GM18526 (cell line): ENCODE results near the gene HTR7.

ENCODE experiments used
- POLR2A ChIP-seq: IDR thresholded peaks from 3 replicates; pipeline ENCODE4 v1.6.1; 2011; ENCODE audit not compliant: insufficient read length; ENCODE audit errors: extremely low read depth

HTR7 gene

DNA sequence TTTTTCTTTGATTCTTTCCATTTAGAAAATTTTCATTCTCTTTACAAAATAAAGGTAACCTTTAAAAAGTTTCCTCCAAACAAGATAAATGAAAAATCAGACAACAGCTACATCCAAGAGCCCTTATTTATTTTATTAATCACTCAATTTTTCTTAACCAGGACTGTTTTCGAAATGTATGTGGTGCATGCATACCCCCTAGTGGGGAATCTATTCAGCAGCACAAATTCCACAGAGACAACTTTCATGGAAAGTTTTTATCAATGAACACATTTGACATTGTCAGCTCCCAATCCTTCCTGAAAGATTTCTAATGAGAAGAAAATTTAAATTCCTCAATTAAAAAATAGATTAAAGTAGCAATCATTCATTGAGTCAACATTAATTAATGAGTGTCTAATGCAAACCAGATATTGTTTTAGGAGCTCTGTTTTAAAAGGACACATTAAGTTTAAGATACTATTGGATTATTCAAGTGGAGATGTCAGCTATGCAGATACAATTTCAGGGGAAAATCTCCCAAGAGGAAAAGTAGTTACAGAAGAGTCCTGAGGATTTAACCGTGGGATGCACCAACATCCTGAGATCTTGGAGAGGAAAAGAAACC is 5.2 kb upstream of the HTR7 start:
- no peak for TF ChIP-seq POLR2A

GRCh38 chr10:90860790-90861189 is 3.0 kb upstream of the HTR7 start:
- no peak for TF ChIP-seq POLR2A

DNA sequence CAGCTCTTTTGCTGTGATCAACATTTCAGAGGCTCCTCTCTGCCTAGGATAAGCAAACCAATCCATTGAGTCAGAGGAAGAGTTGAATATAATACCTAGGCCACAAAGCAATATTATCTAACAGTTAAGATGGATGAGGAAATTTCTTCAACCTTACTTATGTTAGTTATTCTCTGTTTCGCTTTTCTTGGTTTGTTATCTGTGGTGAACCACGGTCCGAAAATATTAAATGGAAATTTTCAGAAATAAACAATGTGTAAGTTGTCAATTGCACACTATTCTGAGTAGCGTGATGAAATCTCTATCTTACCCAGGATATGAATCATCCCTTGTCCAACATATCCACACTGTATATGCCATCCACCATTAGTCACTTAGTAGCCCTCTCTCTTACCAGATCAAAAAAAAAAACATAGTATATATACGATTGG is 1.5 kb upstream of the HTR7 start:
- TF ChIP-seq POLR2A = no peak

DNA sequence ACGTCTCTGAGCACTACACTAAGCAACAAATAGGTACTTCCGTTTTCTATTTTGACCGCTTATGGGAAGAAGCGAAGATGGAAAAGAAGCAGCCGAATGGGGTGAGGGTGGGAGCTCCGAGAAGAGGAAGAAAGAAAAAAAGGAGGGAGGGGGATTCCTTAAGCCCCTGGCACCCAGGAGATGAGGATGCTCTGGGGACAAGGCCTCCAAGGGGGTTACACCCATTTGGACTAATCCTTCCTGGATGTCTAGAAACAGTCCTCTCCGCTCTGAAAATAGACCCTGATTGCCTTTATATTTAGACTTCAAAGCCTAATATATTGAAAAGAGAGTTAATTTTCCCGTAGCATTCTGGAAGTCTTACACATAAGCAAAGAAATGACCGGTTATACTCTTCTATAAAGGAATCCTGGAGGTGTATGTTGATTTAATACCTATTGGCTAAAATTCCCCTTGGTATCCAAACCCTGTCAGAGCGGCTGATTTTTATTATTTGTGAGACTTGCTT is 676 bp upstream of the HTR7 start:
- no peak for TF ChIP-seq POLR2A

- no peak for TF ChIP-seq POLR2A
Observed at GRCh38 chr10:90856964-90857634, 740 bp downstream of the HTR7 start.

GRCh38 chr10:90856261-90856660 is 1.6 kb downstream of the HTR7 start:
- TF ChIP-seq POLR2A = no peak

DNA sequence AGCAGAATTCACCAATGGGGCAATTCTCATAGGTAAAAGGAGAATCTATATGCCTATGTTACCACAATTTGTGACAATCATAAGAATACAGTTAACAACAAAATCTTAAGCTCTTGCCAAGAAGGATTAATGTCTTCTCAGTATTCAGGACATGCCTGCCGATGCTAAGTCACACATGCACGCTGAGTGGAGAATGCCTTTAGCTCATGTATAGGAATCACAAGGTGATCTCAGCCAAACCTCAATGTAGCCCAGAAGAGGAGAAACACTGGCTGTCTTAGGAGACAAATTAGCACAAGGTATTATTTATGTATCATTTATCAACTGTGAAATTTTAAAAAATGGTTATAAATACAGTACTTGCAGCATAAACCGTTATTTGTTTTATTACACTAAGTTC is 2.7 kb downstream of the HTR7 start:
- TF ChIP-seq POLR2A = no peak

DNA sequence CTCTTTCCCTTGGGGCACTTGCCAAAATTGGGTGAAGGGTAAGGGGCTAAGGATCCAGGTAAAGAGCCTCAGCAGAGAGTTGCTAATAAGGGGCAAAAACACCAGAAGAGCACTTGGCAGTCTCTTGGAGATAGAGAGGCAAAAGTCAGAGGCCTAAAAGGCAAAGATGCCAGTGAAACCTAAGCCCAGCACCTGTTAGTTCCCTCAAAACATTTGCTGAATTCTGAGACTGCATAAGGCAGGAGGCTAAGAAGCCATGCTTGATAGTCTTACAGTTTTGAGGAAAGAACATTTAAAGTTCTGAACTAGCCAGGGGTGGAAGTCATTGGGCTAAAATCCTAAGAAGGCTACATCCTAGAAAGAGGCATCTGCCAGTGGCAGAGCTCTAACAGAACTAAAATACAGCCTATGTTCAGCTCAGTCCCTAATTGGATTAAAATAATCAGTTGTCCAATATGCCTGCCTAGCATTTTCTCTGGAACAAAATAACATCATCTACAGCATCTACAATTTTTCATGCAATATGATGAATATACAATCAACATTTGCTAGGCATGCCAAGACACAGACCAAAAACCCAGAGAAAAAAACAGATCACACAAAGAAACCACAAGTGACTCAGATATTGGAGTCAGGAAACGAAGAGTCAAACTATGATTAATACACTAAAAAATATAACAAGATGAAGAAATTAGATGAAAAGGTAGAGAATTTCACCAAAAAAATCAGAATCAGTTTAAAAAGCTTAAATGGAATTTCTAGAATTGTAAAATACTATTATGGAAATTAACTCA is 7.7 kb downstream of the HTR7 start:
- TF ChIP-seq POLR2A = no peak

DNA sequence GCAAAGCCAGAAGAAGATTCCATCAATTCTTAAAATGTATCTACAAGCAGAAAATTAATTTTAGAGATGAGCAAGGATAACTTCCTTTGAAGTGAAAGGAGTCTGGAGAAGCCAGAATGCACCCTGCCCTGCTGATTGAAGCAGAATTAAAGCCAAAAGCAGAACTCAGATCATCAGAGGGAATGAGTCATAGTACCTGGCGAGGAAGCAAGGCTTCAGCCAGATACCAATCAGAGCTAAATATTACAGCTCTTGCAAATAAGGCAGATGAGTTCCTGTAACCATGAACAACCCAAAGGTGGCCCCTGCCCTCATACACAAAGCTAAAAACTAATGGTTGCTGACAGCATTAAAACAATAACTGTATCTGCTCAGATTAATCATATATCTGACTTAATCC is 10.4 kb downstream of the HTR7 start:
- TF ChIP-seq POLR2A = no peak

GRCh38 chr10:90846746-90847145 is 11.1 kb downstream of the HTR7 start:
- TF ChIP-seq POLR2A = no peak

GRCh38 chr10:90845726-90846125 is 12.1 kb downstream of the HTR7 start:
- TF ChIP-seq POLR2A = no peak

DNA sequence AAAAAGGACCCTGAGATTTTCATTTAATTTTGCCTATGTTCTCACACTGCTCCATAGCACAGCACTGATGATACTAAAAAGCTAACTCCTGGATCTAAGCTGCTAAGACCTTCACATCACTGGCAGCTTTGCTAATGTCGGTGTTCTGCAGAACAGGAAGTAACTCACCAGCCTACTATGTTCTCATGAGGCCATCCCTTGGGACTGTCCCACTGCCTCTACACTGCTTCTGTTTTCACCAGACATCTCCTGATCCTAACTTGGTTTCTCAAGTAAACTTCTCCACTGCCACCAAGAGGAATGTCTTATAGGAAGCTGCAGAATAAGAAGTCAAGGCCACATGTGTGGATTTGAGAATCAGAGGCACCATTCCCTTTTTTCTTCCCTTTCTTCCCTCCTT is 15.1 kb downstream of the HTR7 start:
- no peak for TF ChIP-seq POLR2A

- no peak for TF ChIP-seq POLR2A
Observed at GRCh38 chr10:90837486-90837885, 20.4 kb downstream of the HTR7 start.

- no peak for TF ChIP-seq POLR2A
Observed at GRCh38 chr10:90834326-90834725, 23.5 kb downstream of the HTR7 start.

GRCh38 chr10:90832111-90832510 is 25.7 kb downstream of the HTR7 start:
- TF ChIP-seq POLR2A = no peak

DNA sequence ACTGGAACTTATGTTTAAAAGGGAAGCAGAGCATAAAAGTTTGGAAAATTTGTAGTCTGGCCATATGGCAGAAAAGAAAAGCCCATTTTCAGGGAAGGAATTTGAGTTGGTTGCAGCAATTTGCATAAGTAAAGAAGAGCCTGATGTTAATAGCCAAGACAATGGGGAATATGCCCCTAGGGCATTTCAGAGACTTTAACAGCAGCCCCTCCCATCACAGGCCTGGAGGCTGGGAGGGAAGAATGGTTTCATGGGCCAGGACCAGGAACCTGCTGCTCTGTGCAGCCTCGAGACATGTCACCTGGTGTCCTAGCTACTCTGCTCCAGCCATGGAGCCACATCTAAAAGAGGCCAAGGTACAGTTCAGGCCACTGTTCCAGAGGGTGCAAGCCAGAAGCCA is 35.3 kb downstream of the HTR7 start:
- TF ChIP-seq POLR2A = no peak
